GM18873 (cell line): ENCODE data around the gene TRABD2A.
"Not testable (repeated sequence)": the region's sequence is repeated elsewhere in the genome, so short reads cannot be mapped to it uniquely, and the experiment has no call there.

Experiments
- ATAC-seq: cut with Tn5 transposase; IDR thresholded peaks from one replicate; pipeline ENCODE4 v1.9.1; 2021; ENCODE audit warnings: mild to moderate bottlenecking, moderate library complexity, moderate number of reproducible peaks; ENCODE audit not compliant: unreplicated experiment, low FRiP score

Gene TRABD2A

DNA sequence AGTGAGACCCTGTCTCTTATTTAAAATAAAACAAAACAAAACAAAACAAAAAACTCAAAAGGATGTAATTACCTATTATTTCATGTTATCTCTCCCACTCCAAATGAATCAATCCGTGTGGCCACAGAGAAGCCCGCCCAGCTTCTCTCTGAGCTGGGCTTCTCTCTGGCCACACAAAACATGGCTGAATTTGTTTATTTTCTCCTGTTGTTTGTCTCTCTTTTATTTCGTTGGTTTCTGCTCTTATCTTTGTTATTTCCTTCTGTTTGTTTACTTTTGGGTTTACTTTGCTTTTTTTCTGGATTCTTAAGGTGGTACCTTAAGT, 1.5 kb upstream of the TRABD2A start:
- ATAC-seq = peak; percentile 3

DNA sequence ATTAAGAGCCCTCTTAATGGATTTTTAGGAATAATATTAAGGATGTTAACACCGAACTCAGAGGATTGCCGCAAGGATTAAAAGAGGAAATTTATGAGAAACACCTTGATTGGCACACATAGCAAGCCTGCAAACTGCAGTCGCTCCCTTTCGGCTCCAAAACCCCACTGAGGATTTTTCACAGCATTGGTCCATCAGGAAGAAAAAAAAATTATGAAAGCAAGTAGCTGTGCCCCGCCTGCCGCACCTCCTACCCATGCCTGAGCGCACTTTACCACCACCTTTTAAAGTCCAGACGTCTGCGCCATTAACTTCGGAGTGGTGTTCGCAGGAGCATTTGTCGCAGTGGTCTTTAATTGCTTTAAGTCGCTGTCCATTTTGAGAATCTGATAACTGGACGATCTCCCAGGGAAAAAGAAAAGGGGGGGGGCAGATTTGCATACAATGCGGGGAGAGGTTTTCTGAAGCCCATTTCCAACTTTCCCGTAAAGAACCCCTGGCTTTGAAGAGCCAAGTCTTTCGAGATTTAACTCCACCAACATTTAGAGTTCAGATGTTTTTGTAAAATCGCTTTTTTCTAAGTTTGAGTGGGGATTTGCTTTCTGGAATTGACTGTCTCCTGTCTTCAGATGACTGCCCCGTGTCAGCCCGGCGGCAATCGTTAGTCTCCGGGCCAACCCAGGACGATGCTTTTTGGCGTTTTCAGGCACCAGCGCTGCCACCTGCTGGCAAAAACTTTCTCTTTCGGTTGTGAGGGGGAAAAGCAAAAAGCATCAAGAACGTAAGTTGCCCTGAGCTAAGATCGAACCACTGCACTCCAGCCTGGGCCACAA, 913 bp upstream of the TRABD2A start:
- ATAC-seq = peak; percentile 68

DNA sequence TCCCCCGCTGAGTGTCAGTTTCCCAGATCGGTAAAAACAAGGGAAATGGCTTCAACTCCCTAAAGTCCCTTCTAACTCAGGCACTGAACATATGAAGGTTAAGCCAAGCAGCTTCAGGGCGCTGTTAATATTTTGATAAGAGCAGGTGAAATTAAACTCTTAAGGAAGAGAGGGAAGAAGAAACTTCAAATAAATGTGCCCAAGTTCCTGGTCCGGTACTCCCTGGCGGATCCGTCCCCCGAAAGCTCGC, 564 bp downstream of the TRABD2A start:
- no peak for ATAC-seq

DNA sequence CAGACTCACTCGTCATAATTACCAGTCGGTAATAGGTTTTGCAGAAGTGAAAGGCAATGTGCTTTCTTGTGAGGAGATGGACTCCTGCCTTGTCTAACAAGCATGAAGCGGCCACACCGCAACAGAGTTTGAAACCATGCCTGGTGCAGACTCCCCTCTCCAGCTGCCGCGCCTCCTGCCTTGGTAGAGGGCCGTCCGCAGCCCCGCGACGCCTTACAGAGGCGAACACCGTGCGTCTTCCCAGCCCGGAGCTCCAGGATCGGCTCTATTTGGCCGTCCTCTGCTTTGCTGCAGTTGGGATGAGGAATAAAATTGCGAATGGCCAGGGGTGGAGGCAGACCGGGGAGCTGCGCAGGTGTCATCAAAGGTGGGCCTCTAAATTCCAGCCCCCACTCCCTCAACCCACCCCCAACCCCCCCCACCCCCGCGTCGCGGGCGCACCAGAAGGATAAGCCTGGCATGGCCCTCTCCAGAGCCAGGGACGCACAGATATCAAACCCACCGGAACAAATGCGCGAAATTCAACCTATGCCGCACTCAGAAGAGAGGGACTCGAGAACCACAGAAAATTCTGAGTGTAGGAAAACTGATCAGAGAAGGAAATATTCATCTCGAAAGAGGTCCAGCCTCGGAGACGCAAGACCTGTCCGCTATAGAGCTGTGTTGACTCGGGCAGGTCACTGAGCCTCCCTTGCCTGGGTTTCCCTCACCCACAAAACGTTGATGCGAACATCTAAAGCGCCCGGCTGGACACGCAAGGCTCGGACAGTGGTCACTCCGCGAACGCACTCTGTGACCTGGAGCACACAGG, 1.1 kb downstream of the TRABD2A start:
- peak; percentile 44 for ATAC-seq

DNA sequence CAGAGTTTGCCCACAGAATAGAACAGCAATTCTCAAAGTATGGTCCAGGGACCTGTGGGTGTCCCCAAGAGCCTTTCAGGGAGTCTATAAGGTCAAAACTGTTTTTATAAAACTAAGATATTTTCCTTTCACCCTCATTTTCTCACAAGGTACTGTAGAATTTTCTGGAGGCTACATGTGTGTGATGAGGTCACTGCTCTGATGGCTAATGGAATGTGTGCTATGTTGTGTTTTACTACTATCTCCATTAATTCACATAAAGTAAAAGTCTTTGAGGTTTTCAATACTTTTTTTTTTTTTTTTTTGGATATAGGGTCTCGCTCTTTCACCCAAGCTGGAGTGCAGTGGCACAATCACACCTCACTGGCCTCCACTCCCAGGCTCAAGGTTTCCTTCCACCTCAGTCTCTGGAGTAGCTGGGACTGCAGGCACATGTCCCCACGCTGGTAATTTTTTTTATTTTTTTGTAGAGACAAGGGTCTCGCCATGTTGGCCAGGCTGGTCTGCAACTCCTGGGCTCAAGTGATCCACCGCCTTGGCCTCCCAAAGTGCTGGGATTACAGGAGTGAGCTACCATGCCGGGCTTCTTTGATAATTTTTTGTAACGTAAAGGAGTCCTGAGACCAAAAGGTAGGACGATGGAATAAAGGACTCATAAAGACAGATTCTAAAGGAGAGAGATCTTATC, 1.8 kb downstream of the TRABD2A start:
- ATAC-seq = no peak

DNA sequence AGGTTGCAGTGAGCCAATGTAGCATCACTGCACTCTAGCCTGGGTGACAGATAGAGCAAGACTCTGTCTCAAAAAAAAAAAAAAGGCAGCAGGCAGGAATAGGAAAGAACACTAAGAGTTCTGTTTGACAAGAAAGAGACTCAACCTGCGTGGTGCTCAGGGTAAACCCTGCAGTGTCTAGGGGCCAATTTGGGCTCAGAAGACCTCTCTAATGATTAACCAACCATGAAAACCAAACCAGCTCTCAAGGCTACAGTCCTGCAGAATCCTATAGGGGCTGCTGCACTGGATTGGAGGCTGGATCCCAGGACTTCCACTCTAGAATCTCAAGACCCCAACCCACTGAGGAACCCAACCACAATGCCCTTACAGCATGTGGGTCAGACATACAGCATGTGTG, 2.4 kb downstream of the TRABD2A start:
- ATAC-seq = no peak

DNA sequence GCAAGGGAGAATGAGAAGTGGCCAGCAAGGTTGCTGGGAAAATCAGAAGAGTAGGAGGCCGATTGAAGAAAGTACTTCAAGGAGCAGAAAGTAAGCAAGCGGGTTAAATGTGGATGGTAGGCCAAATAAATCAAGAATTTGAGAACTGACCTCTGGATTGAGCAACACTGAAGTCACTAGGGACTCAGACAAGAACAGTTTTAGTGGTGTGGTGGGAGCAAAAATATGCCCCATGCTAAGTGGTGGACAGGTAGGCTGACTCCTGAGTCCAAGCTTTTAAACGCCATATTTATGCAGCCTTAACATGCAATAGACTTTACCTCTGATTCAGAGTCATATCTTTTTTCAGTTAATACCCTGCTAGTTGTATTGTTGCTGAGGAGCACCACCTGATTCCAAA, 4.5 kb downstream of the TRABD2A start:
- no peak for ATAC-seq

DNA sequence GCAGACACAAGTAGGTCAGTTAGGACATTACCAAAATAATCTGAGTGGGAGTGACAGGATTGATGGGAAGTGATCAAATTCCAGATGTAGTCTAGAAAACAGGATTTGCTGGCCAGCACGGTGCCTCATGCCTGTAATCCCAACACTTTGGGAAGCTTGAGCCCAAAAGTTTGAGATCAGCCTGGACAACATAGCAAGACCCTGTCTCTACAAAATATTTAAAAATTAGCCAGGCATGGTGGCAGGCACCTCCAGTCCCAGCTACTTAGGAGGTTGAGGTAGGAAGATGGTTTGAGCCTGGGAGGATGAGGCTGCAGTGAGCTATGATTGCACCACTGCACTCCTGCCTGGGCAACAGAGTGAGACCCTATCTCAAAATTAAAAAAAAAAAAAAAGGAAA, 5.3 kb downstream of the TRABD2A start:
- not testable (repeated sequence) for ATAC-seq

DNA sequence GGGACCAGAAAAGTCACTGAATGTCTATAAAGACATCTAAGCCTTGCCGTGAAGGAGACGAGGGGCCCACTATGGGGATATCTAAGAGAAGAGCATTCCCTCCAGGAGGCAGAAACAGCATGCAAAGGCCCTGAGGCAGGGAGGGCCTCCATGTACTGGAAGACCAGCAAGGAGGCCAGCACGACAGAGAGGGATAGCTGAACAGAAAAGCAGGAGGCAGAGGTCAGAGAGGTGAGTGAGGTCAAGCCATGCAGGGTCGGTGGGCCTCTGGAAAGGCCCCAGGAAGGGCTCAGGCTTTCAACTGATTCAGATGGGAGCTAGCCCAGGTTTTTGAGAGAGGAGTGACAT, 5.7 kb downstream of the TRABD2A start:
- ATAC-seq = no peak

DNA sequence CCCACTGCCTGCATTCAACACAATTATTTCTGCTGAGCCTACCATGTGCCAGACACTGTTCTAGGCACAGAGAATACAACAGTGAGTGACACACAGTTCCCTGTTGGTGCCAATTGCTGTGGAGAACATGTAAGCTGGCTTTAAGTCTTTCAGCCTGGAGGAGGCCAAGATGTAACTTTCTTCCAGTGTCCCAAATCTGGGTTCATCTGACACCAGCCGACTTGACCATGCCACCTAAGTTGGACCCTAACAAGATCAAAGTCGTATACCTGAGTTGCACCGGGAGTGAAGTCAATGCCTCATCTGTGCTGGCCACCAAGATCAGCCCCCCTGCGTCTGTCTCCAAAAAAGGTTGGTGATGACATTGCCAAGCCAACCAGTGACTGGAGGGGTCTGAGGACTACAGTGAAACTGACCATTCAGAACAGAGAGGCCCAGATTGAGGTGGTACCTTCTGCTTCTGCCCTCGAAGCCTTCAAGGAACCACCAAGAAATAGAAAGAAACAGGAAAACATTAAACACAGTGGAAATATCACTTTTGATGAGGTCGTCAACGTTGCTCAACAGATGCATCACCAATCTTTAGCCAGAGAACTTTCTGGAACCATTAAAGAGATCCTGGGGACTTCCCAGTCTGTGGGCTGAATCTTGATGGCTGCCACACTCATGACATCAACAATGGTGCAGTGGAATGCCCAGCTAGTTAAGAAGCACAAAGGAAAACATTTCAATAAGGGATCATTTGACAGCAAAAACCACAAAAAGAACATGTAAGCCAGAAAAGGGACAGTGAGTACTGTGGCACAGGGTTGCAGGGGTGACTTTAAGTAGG, 6.3 kb downstream of the TRABD2A start:
- ATAC-seq = no peak

DNA sequence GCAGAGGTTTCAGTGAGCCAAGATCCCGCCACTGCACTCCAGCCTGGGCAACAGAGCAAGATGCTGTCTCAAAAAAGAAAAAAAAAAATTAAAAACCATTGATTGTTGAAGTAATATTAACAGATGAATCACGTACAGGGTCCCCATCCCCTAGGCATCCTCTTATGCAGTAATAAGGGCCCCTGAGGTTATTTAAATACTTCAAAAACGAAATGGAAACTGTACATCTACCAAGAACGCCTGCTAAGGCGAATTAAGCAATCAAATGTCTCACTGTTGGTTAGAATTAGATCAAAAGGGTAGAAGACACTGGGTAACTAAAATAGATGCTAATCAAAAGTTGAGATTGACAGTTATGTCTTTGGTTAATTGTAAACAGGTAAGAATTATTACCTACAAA, 7.5 kb downstream of the TRABD2A start:
- ATAC-seq = no peak

DNA sequence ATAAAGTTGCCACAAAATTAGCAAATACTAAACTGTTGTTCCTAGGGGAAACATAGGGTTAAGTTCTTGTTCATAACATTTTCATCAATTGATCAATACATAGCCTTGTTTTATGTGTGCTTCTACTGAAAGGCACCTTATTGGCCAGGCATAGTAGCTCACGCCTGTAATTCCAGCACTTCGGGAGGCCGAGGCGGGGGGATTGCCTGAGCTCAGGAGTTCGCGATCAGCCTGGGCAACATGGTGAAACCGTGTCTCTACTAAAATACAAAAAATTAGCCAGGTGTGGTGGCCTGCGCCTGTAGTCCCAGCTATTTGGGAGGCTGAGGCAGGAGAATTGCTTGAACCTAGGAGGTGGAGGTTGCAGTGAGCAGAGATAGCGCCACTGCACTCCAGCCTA, 8.2 kb downstream of the TRABD2A start:
- not testable (repeated sequence) for ATAC-seq

DNA sequence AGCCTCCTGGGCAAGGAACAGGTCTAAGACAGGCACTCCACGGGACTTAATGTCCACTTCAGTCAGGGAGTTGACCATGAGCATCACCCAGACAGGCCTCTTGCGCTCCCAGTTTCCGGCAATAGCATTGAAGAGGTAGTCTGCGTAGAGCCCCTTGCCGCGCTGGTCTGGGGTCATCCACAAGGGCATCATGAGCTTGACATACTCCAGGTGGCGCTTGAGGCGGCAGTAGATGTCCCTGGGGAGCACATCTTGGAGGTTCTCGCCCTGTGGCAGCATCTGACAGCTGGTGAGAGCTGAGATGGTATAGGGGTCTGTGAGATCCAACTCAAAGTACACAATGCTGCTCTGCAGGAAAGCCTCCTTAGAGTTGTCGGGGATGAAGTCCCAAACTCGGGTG, 10.6 kb downstream of the TRABD2A start:
- ATAC-seq = no peak

DNA sequence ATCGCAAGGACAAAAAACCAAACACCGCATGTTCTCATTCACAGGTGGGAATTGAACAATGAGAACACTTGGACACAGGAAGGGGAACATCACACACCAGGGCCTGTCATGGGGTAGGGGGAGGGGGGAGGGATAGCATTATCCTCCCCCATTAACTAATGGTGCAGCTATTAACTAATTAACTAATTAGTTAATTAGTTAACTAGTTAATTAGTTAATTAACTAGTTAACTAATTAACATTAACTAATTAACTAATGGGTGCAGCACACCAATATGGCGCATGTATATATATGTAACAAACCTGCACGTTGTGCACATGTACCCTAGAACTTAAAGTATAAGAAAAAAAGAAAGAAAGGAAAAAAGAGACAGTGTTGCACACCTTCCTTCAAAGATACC, 12.6 kb downstream of the TRABD2A start:
- ATAC-seq = not testable (repeated sequence)

DNA sequence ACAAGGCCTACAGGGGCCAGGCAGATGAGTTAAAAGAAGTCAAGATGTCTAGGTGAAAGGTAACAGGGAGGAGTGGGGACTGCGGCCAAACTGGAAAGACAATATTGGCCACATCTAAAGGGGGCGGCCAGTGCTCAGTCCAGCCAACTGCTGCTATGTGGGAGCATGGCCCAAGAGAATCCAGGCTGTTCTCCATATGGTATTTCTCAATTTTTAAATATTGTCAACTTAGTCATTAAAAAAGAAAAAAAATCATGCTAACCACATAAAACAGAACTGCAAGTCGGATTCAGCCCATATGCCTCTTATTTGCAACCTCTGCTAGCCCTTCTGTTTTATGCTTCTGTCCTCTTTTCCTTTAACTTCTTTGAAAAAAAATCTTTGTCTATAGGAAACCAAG, 14.8 kb downstream of the TRABD2A start:
- ATAC-seq = no peak

DNA sequence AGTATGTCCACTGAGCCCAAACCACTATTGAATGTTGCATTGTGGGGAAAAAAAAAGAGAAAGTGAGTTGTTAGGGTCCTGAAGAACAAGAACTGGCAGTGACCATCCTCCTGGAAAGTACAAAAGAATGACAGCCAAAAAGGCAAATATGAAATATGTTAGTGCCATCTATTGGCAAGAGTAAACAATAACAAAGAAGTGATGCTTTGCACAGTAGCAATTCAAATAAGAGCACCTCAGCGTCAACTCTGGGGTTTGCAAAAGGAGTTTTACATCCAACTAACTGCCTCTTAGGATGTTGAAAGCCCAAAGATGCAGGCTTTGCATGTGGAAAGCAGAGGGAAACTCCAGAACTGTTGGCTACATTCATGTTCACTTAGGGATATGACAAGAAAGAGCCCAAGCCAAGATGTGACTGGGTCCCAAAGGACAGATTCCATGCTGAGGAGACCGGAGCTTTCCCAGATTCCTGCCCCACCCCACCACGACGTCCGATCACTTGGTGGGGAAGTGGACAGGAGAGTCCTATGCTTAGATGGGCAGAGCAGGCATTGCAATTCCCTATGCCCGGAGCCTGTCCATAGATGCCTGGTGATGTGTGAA, 15.6 kb downstream of the TRABD2A start:
- ATAC-seq = no peak

DNA sequence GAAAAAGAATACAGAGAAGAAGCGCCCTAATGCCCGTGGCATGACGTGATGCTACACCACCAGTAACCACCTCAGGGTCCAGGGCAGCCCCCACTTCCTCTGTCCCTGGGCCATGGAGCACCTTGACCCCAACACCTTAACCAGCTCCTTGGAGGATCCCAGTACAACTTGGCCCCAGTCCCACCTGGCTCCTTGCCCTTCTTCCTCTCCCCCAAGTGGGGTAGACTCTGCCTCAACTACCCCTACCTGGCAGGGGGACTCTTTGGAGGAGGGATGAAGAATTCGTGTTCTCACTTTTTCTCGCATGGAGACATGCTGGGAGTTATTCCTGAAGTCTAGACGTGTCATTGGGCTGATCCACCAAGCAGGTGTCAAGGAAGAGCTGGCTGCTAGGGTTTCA, 18.9 kb downstream of the TRABD2A start:
- no peak for ATAC-seq

DNA sequence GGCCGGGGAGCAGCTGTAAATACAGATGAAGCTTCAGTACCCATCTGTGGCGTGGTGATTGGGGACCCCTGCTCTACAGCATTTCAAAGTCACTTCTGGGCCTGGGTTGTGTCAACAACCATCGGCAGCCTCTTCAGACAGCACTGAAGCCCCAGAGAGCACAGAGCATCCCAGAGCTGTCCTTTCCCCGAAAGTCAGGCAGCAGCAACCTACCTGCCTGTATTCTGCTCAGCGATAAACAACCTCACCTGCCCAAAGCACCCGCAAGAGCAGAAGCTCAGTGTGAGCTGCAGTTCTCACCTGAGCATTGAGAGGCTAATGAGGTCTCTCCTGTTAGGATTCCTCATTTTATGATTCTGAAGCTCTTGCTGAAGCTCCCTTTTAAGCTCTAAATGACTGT, 19.3 kb downstream of the TRABD2A start:
- no peak for ATAC-seq

DNA sequence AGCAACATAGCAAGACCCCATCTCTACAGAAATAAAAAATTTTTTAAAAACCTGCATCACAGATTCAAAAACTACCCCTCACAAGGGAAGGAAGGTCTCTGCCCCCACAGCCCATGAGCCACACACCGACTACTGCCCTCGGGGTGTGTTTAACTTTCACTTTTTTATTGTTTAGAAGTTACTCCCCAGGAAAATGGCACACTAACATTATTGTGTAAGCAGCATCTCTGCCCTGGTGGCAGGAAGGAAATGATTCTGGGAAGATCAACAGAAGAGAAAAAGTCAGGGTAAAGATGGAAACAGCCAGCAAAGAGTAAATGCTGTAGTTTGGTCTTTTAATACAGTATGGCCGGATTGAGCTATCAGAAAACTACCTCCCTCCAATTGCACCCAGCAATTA, 21.9 kb downstream of the TRABD2A start:
- ATAC-seq = no peak

DNA sequence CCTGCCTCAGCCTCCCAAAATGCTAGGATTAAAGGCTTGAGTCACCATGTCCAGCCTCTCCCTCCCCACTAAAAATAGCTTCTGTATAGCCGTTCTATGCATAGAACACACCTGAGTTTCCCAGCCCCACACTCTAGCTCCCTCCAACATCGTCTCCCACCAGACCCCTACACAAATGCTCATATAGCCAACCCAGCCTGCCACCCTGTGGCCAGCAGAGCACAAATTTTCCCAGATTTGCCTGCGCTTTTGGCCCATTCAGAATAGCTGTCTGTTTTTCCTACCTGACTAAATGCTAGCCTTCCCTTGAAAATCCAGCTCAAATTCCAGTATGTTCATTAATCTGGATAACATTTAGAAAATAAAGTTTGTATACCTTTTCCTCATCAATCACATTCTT, 22.8 kb downstream of the TRABD2A start:
- no peak for ATAC-seq

DNA sequence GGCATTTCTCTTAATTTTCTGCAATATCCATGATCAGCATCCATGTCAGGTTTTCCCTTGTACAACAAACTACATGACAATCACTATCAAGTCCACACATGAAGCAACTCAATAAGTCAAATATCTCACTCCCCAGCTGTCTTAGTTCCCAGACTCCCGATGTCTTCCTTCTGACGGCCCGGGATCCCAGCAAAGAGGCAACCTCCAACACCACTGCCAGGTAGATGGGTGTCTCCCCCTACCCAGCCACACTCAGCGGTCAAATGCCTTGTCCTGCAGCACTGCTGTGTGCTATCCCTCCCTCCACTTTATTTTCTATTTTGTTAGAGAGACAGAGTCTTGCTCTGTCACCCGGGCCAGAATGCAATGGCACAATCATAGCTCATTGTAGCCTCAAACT, 23.3 kb downstream of the TRABD2A start:
- ATAC-seq = no peak
